Activated gamma-delta T cell treated with anti-CD3 and anti-CD28 coated beads, Interleukin-2, amount 50 U/mL, for 16 hours (primary cell): Measurements from ENCODE around the gene EML3.
"Not testable (repeated sequence)": the region's sequence is repeated elsewhere in the genome, so short reads cannot be mapped to it uniquely, and the experiment has no call there.

Experiments
- DNase-seq: peaks from one replicate; pipeline ENCODE4 v3.0.0-alpha.2; 2020; ENCODE audit warnings: low read depth

Gene EML3

GRCh38 chr11:62612366-62613290, at the start of gene EML3, which contains the start of gene ROM1:
EML3 (minus strand) TSS chr11:62612775; CDS start chr11:62612457, 318 bp downstream.
ROM1 (plus strand) TSS chr11:62613257; CDS start chr11:62613282, 25 bp downstream.
- peak; percentile 83 for DNase-seq

- DNase-seq: no peak
These were observed 44.3 kb upstream of the EML3 start for GRCh38 chr11:62656796-62657429.

- DNase-seq: no peak
These were observed 41.7 kb upstream of the EML3 start for GRCh38 chr11:62654297-62654696.

- no peak for DNase-seq
These were observed 39.8 kb upstream of the EML3 start for GRCh38 chr11:62652161-62653006.

GRCh38 chr11:62650283-62650682, 37.7 kb upstream of the EML3 start:
- DNase-seq: not testable (repeated sequence)

GRCh38 chr11:62649486-62649885, 36.9 kb upstream of the EML3 start:
- DNase-seq: no peak

- no peak for DNase-seq
These were observed 36.4 kb upstream of the EML3 start for GRCh38 chr11:62648967-62649364.

- no peak for DNase-seq
These were observed 35.8 kb upstream of the EML3 start for GRCh38 chr11:62648185-62648966.

GRCh38 chr11:62647609-62648005, 35.0 kb upstream of the EML3 start:
- DNase-seq: no peak

GRCh38 chr11:62646825-62647608, 34.4 kb upstream of the EML3 start:
- no peak for DNase-seq

- DNase-seq: peak; percentile 99
These were observed 33.6 kb upstream of the EML3 start, which contains the start of gene GANAB for GRCh38 chr11:62645946-62646824. GANAB (minus strand) TSS chr11:62646613; CDS start chr11:62646599, 14 bp downstream.

- DNase-seq: no peak
These were observed 33.0 kb upstream of the EML3 start for GRCh38 chr11:62645671-62645945.

GRCh38 chr11:62644220-62644619, 31.6 kb upstream of the EML3 start:
- no peak for DNase-seq

- DNase-seq: no peak
These were observed 19.9 kb upstream of the EML3 start for GRCh38 chr11:62632492-62632891.

- no peak for DNase-seq
These were observed 15.1 kb upstream of the EML3 start for GRCh38 chr11:62627713-62628112.

- no peak for DNase-seq
These were observed 10.0 kb upstream of the EML3 start for GRCh38 chr11:62622476-62623089.

- peak; percentile 96 for DNase-seq
These were observed 9.2 kb upstream of the EML3 start, which contains the start of gene B3GAT3 for GRCh38 chr11:62621567-62622470. B3GAT3 (minus strand) TSS chr11:62621986; CDS start chr11:62621947, 39 bp downstream.

- no peak for DNase-seq
These were observed 8.5 kb upstream of the EML3 start for GRCh38 chr11:62621027-62621566.
